ENCODE results near the gene P2RX7.

The P2RX7 gene

DNA sequence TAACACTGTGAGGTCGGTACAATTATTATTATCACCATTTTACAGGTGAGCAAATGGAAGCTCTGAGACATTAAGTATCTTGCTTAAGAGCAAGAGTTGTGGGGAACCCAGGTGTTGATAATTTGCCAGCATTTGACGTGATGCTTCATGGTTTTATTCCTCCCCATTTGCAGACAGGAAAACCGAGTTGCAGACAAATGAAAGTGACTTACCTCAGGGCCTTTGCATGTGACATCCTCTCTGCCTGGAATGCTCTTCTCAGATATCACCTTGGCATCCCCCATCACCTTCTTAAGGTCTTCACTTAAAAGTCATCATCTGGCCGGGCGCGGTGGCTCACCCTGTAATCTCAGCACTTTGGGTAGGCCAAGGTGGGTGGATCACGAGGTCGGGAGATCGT is 21.0 kb upstream of the P2RX7 start:
- no peak for DNase-seq

DNA sequence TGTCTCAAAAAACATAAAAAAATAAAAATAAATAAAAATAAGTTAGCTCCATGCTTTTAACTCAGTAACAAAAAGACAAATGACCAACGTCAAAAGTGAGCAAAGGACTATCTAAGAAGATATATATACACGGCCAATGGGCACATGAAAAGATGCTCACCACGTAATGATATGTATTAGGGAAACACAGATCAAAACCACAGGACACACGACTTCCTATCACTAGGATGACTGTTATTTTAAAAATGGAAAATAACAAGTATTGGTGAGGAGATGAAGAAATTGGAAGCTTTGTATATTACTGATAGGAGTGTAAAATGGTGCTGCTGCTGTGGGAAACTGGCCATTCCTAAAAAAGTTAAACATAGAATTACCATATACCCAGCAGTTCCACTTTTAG is 20.2 kb upstream of the P2RX7 start:
- no peak for DNase-seq

DNA sequence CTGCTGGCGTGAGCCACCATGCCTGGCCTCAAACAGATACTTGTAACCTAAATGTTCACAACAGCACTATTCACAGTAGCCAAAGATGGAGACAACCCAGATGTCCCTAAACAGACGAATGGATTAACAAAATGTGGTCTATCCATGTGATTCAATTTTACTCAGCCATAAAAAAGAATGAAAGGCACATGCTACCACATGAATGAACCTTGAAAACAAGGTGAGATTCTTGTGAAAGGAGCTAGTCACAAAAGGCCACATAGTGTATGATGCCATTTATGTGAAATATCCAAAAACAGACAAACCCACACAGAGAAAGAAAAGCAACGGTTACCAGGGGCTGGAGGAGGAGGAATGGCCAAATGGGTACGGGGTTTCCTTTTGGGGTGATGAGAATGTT is 19.6 kb upstream of the P2RX7 start:
- DNase-seq: no peak

DNA sequence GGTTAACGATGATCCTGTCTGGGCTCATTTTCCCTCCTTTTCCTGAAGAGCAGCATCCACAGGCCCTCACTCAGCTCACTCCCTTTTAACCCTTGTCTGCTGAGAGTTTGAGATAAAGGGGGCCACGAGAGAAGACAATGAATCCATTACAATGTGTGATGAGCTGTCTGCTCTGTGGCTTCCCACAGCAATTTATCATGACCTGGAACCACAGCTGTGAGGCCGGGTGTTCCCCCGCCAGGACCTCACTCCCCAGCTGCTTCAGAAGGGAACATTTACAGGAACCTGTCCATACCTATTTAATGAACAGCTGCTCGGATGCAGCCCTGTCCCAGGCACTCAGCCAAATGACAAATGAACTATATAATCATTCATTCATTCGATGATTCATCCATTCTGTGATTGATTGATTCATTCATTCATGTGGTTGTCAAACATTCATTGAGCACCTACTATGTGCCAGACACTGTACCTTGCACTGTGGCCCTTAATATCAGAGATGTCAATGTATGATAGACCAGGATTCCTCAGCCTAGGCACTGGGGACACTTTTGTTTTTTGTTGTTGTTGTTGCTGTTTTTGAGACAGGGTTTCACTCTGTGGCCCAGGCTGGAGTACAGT is 18.5 kb upstream of the P2RX7 start:
- no peak for DNase-seq

DNA sequence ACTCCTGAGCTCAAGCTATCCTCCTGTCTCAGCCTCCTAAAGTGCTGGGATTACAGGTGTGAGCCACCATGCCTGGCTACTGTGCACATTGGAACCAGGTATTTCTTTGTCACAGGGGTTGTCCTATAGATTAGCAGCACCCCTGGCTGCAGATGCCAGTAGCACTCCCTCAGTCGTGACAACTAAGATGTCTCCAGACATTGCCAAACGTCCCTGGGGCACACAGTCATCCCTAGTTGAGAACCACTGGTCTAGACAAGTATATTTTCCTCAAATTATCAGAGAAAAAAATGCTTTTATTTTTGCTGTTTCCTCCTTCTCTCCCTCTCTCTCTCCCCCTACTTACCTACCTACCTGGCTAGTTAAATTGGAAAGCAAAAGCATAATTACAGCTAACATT is 17.9 kb upstream of the P2RX7 start:
- no peak for DNase-seq

DNA sequence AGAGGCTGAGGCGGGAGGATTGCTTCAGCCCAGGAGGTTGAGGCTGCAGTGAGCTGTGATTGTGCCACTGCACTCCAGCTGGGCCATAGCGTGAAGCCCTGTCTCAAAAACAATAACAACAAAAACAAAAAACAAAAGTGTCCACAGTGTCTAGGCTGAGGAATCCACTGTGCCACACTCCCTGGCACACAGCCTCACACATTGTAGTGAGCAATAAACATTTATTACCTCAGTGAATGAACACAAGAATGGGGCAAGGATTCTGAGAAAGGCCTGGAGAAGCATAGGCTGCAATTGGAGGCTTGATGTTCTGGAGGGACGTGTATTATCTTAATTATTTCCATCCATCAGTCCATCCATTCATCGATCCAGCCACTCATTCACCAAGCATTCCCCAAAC is 17.1 kb upstream of the P2RX7 start:
- DNase-seq: no peak

DNA sequence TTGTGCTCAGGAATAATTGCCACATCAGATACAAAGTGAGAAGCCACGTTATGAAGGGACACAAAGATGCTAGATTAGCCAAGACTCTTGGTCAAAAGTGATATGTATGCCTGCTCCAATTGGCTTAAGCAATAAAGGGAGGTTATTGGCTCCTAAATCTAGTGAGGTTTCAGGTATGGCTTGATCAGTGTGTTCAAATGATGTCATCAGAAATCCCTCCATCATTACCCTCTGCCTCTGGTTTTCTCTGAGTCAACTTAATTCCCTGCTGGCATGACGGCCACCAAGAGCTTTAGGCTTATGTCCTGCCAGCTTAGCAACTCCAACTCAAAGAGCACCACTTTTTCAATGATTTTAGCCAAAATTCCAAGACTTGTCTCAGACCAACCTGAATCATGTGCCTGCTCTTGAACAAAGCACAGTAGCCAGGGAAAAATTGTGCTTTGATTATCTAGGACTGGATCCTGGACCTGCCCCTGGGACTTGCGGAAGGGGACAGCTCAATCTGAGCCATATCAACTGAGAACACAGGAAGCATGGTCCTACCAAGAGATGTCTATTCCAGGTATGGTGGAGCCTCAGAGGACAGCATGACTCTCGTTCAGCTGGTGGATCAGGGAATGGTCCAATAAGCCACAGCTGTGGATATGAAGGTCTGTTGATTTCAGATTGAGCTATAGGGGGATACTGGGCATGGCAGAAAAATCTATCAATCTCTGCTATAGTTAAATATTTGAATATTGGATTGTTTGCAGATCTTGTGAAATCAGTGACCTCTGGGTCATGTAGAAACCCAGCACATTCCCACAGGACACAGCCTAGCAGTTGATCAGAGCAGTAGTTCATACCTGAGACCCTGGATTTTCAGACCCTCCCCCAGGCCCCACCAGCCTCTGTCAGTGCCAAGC is 16.1 kb upstream of the P2RX7 start:
- DNase-seq: no peak

DNA sequence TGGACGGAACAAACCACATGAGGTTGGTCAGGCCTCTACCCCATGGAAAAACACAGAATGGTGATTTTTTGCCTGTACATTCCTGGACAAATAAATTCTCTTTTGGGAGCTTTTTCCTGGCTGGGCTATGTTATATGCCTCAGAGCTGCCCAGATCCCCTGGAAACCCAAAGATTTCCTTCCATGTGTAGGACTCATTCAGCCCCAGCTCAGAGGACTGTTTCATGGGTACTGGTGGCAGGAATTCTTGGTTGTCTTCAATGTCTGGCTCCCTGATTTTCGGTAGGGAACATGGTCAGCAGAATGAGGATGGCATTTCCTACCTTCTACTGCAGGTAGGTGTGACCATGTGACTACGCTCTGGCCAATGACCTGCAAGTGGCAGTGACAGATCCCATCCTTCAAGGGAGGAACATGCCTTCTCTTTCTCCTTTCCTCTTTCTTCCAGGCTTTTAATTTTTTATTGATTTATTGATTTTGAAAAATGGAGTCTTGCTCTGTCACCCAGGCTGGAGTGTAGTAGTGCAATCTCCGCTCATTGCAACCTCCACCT is 15.4 kb upstream of the P2RX7 start:
- no peak for DNase-seq

DNA sequence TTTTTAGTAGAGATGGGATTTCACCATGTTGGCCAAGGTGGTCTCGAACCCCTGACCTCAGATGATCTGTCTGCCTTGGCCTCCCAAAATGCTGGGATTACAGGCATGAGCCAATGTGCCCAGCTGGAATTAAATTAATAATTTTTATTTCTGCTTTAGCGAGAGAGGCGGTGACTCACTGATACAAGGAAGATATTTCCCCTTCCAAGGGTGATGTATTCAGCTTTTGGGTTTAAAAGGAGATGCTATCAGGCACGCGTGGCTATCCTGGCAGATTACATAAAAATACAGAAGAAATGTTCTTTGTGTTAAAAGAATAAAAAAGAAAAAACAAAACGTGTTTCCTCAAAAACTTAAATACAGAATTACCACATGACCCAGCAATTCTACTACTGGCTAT is 12.4 kb upstream of the P2RX7 start:
- DNase-seq: no peak

DNA sequence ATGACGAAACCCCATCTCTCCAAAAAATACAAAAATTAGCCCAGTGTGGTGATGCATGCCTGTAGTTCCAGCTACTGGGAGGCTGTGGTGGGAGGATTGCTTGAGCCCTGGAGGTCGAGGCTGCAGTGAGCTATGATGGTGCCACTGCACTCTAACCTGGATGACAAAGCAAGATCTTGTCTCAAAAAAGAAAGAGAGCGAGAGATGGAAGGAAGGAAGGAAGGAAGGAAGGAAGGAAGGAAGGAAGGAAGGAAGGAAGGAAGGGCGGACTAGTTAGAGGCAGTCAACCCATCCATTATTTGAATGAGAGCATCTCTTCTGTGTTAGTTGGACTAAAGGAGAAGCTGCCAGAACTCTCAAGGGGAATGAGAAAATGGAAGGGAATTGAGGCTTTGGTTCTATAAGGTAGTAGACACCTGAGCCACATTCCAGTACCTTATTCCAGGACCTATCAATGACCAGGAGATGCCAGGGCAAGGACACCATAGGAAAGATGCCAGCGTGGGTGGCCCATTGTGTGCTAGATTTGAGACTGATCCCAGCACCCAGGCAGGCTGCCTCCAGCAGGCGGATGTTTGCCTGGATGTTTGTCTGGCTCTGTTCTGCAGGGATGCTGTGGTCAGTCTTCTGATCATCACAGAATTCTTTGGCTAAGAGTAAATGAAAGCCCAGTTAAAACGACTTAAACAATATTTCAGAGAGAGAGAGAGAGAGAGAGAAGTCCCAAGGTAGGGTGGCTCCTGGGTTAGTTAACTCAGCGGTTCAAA is 11.5 kb upstream of the P2RX7 start:
- no peak for DNase-seq

DNA sequence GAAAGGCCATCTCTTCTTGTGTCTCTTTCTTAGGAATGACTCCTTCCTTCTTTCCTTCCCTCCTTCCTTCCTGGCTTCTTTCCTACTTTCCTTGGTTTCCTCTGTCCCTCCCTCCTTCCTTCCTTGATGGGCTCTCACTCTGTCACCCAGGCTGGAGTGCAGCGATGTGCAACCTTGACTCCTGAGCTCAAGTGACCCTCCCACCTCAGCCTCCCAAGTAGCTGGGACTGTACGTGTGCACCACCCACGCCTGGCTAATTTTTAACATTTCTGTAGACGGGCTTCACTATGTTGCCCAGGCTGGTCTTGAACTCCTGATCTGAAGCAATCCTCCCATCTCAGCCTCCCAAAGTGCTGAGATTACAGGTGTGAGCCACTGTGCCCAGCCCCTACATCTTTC is 10.9 kb upstream of the P2RX7 start:
- DNase-seq: no peak

DNA sequence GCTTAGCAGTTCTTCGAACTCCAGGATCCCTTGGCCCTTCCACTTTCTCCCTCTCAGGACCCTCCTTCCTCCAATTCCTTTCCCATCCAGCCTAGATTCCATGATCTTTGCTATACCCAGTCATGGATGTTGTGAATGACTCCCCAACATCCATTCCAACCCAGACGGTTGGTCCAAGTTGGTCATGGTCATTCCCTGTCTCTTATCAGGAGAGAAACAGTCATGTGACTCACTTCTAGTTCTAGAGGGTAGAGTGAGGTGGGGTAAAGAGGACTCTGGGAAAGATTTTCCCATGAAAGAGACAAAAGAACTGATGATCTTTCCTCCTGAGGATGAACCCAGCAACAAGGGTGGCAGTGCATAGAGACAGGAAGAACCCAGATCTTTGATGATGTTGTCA is 9.2 kb upstream of the P2RX7 start:
- DNase-seq: no peak

DNA sequence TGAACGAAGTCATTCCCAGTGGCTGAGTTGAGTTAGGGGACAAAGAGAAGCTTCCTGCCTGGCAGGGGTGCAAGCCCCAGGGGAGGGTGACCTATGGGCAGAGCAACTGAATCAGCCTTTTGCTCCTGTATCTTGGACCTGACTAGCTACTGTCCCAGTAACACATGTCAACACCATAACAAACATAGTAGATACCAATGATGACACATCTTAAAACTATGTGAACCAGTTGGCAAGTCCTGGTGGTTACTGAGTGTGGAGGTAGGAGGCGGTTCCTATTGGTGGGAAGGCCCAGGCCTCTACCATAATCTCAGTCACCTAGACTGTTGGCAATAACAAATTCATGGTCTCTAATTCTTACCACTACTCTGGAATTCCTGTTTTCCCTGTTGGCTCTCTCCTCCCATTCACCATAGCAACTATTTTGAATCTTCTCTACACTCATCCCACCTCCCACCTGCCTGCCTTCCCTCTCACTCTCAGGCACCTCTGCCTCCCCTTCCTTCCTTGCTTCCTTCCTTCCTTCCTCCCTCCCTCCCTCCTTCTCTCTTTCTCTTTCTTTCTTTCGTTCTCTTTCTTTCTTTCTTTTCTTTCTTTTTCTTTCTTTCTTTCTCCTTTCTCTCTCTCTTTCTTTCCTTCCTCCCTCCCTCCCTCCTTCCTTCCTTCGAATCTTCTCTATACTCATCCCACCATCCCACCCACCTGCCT is 8.1 kb upstream of the P2RX7 start:
- DNase-seq: no peak

DNA sequence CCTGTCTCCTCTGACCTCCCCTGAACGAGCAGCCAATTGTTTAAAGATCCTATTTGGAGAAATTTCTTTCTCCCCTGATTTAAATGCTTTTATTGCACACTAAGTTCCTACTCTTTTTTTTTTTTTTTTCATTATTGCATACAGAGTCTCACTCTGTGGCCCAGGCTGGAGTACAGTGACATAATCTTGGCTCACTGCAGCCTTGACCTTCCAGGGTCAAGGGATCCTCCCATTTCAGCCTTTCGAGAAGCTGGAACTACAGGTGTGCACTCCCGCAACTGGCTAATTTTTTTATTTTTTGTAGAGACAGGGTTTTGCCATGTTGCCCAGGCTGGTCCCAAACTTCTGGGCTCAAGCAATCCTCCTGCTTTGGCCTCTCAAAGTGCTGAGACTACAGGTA is 5.2 kb upstream of the P2RX7 start:
- DNase-seq: no peak

DNA sequence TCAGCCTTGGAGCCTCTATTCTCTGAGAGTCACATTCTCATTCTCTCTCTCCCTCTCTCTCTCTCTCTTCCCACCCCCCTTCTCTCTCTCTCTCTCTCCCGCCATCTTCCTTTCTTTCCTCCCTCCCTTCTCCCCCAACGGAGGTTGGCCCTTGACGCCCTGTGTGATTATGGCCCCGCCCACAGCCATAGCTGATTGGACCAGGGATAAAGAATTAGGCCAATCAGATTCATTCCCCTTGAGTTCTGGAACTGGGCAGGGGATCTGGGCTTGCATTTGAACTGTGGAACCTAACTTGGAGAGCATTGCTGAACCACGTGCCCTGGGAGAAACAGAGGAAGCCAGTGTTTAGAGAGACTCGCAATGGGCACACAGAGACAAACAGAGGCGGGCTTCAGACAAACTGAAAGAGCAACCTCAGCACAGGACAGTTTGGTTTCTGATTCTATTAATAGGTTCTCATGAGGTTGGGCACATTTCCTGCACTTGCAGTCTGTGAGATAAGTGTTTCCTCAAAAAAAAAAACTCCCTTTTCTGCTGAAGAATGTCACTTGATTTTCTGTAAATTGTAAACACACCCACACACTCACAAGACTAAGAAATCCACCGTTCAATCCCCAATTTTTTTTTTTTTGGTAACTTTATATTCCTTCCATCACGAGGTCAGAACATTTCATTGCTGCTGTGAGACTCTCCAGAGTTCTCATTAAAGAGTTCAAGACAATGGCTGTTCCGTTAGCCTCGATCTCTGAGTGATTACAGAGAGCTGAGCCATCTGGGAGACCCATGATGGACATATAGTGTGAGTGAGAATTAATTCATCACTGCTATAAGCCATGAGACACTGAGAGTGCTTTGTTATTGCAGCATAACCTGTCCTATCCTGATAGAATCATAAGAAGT is 3.5 kb upstream of the P2RX7 start:
- DNase-seq: peak; percentile 84

DNA sequence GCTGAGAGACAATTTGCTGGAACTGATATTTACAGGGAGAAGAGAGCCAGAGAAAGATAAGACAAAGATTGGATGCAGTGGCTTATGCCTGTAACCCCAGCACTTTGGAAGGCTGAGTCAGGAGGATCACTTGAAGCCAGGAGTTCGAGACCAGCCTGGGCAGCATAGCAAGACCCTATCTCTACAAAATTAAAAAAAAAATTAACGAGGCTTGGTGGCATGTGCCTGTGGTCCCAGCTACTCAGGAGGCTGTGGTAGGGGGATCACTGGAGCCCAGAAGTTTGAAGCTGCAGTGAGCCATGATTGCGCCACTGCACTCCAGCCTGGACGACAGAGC is 2.9 kb upstream of the P2RX7 start:
- DNase-seq: no peak

DNA sequence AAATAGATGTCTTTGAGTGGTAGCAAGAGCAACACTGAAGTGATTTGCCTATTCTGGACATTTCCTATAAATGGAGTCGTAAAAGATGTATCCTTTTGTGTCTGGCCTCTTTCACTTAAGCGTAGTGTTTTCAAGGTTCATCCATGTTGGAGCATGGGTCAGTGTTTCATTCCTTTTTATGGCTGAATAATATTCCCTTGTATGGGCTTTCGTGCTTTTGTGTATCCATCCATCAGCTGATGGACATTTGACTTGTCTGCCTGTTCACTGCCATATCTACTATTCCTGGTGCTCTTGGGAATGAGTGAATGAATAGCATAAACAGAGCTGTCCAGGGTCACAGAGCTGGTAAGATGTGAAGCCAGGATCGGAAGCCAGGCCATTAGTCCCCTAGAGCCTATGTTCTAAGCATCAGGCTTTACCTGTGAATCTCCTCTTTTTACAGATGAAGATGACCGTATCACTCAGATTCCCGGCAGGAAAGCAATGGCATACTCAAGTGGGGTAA is 1.8 kb upstream of the P2RX7 start:
- no peak for DNase-seq

DNA sequence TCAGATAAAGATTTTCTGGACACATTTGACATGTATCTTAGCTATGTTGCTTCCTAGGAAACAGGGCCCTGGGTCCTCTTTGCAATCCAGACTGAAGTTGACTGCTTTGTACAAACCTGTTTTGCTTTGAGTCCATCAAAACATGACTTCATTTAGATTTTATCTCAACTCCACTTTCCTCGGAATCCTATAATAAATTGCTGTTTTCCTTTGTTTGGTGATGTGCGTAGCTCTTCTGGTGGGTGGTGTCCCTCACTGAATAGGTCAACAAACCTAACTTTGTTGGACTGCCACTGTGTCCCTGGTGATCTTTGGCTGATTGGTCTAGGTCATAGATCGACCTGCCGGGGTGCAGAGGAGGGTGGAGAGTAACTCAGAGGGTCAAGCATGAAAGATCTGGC is 735 bp upstream of the P2RX7 start:
- DNase-seq: no peak

DNA sequence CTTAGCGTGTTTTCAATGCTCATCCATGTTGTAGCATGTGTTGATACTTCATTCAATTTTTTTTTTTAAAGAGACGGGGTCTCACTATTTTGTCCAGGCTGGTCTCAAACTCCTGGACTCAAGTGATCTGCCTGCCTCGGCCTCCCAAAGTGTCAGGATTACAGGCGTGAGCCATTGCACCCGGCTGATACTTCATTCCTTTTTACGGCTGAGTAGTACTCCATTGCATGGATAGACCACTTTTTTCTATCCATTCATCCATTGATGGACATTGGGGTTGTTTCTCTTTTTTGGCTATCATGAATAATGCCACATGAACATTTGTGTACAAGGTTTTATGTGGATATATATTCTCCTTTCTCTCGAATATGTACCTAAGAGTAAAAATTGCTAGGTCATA is 1.2 kb downstream of the P2RX7 start:
- DNase-seq: no peak

DNA sequence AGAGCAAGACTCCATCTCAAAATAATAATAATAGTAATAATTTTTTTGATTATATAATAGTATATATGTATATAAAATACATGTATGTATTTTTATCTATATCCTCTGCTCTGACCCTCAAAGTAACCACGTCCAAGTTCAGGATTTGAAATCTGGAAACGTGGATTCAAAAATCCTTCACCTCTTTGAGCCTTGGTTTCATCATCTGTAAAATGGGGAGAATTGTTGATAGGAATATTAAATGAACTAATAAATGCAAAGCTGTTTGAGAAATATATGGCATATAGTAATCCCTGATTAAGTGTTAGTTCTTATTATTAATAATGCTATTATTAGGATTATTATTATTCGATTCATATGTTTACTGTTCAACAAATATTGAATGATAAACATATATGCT is 2.6 kb downstream of the P2RX7 start:
- DNase-seq: no peak

DNA sequence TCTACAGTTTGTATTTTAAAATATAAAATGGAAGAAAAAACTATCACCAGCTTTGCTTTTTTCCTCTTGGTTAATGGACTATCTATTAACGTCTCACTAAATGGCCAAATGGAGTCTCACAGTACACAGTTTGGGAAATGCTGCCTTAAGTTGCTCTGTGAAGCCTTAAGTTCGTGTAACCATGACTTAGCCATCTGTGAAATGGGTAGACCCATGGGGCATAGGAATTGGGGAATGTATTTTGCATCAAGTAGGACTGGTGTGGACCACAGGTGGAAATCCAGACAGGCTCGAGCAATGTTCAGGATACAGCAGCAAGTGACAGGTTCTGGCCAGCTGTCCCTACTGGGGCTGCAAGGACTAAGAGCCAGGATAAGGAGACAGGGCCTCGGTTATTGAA is 4.8 kb downstream of the P2RX7 start:
- no peak for DNase-seq

DNA sequence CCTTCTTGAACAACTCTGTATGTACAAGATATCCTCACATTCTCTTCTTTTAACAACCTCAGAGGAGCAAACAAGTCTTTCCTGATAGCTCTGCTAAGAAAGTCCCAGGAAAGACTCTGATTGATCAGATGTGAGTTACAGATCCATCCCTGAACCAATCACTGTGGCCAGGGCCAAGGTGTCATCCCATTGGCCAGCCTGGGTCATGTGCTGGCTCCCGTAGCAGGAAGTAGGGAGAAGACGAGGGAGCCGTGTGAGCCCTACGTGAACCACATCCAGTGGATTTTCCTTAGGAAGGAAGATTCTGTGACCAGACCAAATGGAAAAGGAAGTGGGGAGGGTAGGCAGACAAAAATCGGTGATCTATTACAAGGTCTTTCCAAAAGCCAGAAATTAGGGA is 5.6 kb downstream of the P2RX7 start:
- DNase-seq: no peak
